GM23248 (cell line): ENCODE data around the gene POLR2J2.
"Not testable (repeated sequence)": the region's sequence is repeated elsewhere in the genome, so short reads cannot be mapped to it uniquely, and the experiment has no call there.

ENCODE experiments used
- EZH2 ChIP-seq: fragments of 200-600 bp; sonication (generic); IDR thresholded peaks from 2 replicates; pipeline ENCODE4 v1.6.1; 2018; ENCODE audit warnings: antibody characterized with exemption, mild to moderate bottlenecking; ENCODE audit not compliant: insufficient read depth, poor library complexity, severe bottlenecking
- EZH2phosphoT487 ChIP-seq: fragments of 200-600 bp; sonication (generic); IDR thresholded peaks from 2 replicates; pipeline ENCODE4 v1.6.1; 2018; ENCODE audit warnings: antibody characterized with exemption, moderate library complexity, mild to moderate bottlenecking, low read depth; ENCODE audit not compliant: insufficient read depth

- not testable (repeated sequence) for TF ChIP-seq EZH2, EZH2phosphoT487
Observed at GRCh38 chr7:102673447-102674067, 2.1 kb upstream of the POLR2J2 start.
